ENCODE results near the gene CAMKV.
A peak's percentile ranks its signal among the peaks of the same experiment; 100 is the strongest.

Gene CAMKV

DNA sequence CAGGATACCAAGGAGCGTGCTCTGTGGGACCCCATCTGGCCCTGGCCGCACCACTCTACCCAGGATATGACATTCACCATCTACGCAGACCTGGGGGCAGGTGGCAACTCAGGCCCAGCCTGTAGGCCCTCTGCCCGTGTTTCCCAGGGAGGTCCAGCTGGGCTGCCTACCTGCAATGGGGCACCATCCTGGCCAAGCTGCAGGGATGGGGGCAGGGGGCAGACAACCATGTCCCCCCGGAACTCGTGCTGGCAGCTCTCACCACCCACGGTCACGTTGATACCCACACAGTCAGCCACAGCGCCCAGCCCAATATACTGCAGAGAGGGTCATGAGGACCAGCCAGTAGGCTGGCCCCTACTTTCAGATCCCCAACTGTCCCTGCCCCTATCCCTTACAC, 26.1 kb upstream of the CAMKV start:
- Histone ChIP-seq H2AK5ac (ENCODE audit: low read length, severe bottlenecking) (no peak overlapping the region), H2BK15ac (ENCODE audit: low read depth, poor library complexity, severe bottlenecking) (no peak overlapping the region), H3K36me3 (ENCODE audit: control insufficient read depth in 1 of 2, insufficient read depth in 2 of 2, low read depth in 1 of 2, low read length in 2 of 2) (no peaks in the 10 kb centered on the region), H3K27me3 (ENCODE audit: control insufficient read depth in 1 of 2, insufficient read depth in 1 of 2, low read length in 2 of 2) (peaks cover 7 to 14% of the 10 kb centered on the region in 2 experiments), H2BK5ac (ENCODE audit: low read depth, low read length, poor library complexity, severe bottlenecking) (no peak overlapping the region), H3K9me3 (ENCODE audit: control insufficient read depth, low read length) (no peaks in the 10 kb centered on the region), H3K14ac (ENCODE audit: low read length in 2 of 2) (no peak overlapping the region), H4K8ac (ENCODE audit: low read length) (no peak overlapping the region), H3K4me3 (ENCODE audit: insufficient read depth in 1 of 2, low read depth in 1 of 2, low read length in 2 of 2) (no peak overlapping the region), H3K18ac (ENCODE audit: low read depth in 1 of 2, low read length in 2 of 2) (no peak overlapping the region), H2AFZ (ENCODE audit: low read depth, low read length) (no peak overlapping the region), H3K79me1 (replicated peaks; ENCODE audit: low read length, poor library complexity, severe bottlenecking) (no peaks in the 10 kb centered on the region), H3K9ac (ENCODE audit: low read length) (no peak overlapping the region), H3K4ac (ENCODE audit: low read depth in 1 of 2, low read length in 2 of 2) (no peak overlapping the region), H2BK120ac (ENCODE audit: low read depth, low read length) (no peak overlapping the region), H4K91ac (ENCODE audit: low read length) (peak overlapping the region; percentile 62), H3K27ac (ENCODE audit: low read length, poor library complexity, severe bottlenecking) (no peak overlapping the region), H3K23ac (ENCODE audit: low read length in 2 of 2) (no peak overlapping the region), H2BK12ac (ENCODE audit: low read length in 2 of 2) (no peak overlapping the region), H3K4me1 (ENCODE audit: control insufficient read depth, insufficient read depth, low read depth, low read length) (peaks cover 4% of the 10 kb centered on the region), H3K4me2 (ENCODE audit: low read length, poor library complexity, severe bottlenecking) (no peak overlapping the region)
- 95% methylated on average over 9 of the region's 9 CpGs for WGBS
- DNase-seq = no peak

DNA sequence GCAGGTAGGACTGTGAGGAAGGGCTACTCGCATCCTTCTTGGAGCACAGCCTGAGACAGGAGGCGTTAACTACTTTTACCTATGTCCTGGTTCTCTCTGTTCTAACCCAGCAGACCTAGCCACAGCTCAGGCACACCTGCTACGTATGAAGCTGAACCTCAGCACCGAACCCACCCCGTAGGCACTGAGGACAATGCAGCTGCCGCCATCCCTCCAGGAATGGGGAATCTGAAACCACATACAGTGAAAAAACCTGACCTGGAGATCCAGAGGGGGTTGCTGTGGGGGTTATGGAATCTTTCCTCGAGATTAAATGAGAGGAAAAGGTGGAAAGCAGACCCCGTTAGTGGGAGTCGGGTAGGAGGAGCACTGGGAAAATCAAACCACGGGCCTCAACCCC, 19.6 kb upstream of the CAMKV start:
- H3K79me1 ChIP-seq (replicated peaks; ENCODE audit: low read length, poor library complexity, severe bottlenecking) = no peaks in the 10 kb centered on the region
- no peak overlapping the region for H3K9ac ChIP-seq (ENCODE audit: low read length)
- 83% methylated on average over 10 of the region's 10 CpGs for WGBS
- H2BK5ac ChIP-seq (ENCODE audit: low read depth, low read length, poor library complexity, severe bottlenecking) = no peak overlapping the region
- H3K4me2 ChIP-seq (ENCODE audit: low read length, poor library complexity, severe bottlenecking) = no peak overlapping the region
- no peak overlapping the region for H3K14ac ChIP-seq (ENCODE audit: low read length in 2 of 2)
- H3K4me3 ChIP-seq (ENCODE audit: insufficient read depth in 1 of 2, low read depth in 1 of 2, low read length in 2 of 2) = no peak overlapping the region
- H3K9me3 ChIP-seq (ENCODE audit: control insufficient read depth, low read length) = no peaks in the 10 kb centered on the region
- H2AFZ ChIP-seq (ENCODE audit: low read depth, low read length) = no peak overlapping the region
- H3K27ac ChIP-seq (ENCODE audit: low read length, poor library complexity, severe bottlenecking) = no peak overlapping the region
- no peak overlapping the region for H3K4ac ChIP-seq (ENCODE audit: low read depth in 1 of 2, low read length in 2 of 2)
- H2BK120ac ChIP-seq (ENCODE audit: low read depth, low read length) = no peak overlapping the region
- H2AK5ac ChIP-seq (ENCODE audit: low read length, severe bottlenecking) = no peak overlapping the region
- H3K18ac ChIP-seq (ENCODE audit: low read depth in 1 of 2, low read length in 2 of 2) = no peak overlapping the region
- no peak overlapping the region for H3K23ac ChIP-seq (ENCODE audit: low read length in 2 of 2)
- no peak overlapping the region for H2BK12ac ChIP-seq (ENCODE audit: low read length in 2 of 2)
- no peak overlapping the region for H4K91ac ChIP-seq (ENCODE audit: low read length)
- DNase-seq = no peak
- no peak overlapping the region for H2BK15ac ChIP-seq (ENCODE audit: low read depth, poor library complexity, severe bottlenecking)
- no peak overlapping the region for H4K8ac ChIP-seq (ENCODE audit: low read length)
- H3K36me3 ChIP-seq (ENCODE audit: control insufficient read depth in 1 of 2, insufficient read depth in 2 of 2, low read depth in 1 of 2, low read length in 2 of 2) = no peaks in the 10 kb centered on the region
- peaks cover 0 to 8% of the 10 kb centered on the region in 2 experiments for H3K27me3 ChIP-seq (ENCODE audit: control insufficient read depth in 1 of 2, insufficient read depth in 1 of 2, low read length in 2 of 2)
- H3K4me1 ChIP-seq (ENCODE audit: control insufficient read depth, insufficient read depth, low read depth, low read length) = no peaks in the 10 kb centered on the region

- no peaks in the 10 kb centered on the region for H3K9me3 ChIP-seq (ENCODE audit: control insufficient read depth, low read length)
- H2BK15ac ChIP-seq (ENCODE audit: low read depth, poor library complexity, severe bottlenecking) = no peak overlapping the region
- DNase-seq = no peak
These were observed 17.2 kb upstream of the CAMKV start for GRCh38 chr3:49886922-49887265.

GRCh38 chr3:49883998-49884397, 14.3 kb upstream of the CAMKV start:
- no peak overlapping the region for H2AK5ac ChIP-seq (ENCODE audit: low read length, severe bottlenecking)
- no peaks in the 10 kb centered on the region for H3K36me3 ChIP-seq (ENCODE audit: control insufficient read depth in 1 of 2, insufficient read depth in 2 of 2, low read depth in 1 of 2, low read length in 2 of 2)
- H2BK15ac ChIP-seq (ENCODE audit: low read depth, poor library complexity, severe bottlenecking) = no peak overlapping the region
- H2BK12ac ChIP-seq (ENCODE audit: low read length in 2 of 2) = no peak overlapping the region
- no peaks in the 10 kb centered on the region for H3K79me1 ChIP-seq (replicated peaks; ENCODE audit: low read length, poor library complexity, severe bottlenecking)
- no peak overlapping the region for H4K91ac ChIP-seq (ENCODE audit: low read length)
- no peaks in the 10 kb centered on the region for H3K4me1 ChIP-seq (ENCODE audit: control insufficient read depth, insufficient read depth, low read depth, low read length)
- no peak overlapping the region for H3K9ac ChIP-seq (ENCODE audit: low read length)
- H3K9me3 ChIP-seq (ENCODE audit: control insufficient read depth, low read length) = no peaks in the 10 kb centered on the region
- H3K18ac ChIP-seq (ENCODE audit: low read depth in 1 of 2, low read length in 2 of 2) = no peak overlapping the region
- H3K4me2 ChIP-seq (ENCODE audit: low read length, poor library complexity, severe bottlenecking) = no peak overlapping the region
- no peak overlapping the region for H3K27ac ChIP-seq (ENCODE audit: low read length, poor library complexity, severe bottlenecking)
- 84% methylated on average over 3 of the region's 4 CpGs for WGBS
- H3K23ac ChIP-seq (ENCODE audit: low read length in 2 of 2) = no peak overlapping the region
- DNase-seq = no peak
- H3K4me3 ChIP-seq (ENCODE audit: insufficient read depth in 1 of 2, low read depth in 1 of 2, low read length in 2 of 2) = no peak overlapping the region
- H2AFZ ChIP-seq (ENCODE audit: low read depth, low read length) = no peak overlapping the region
- no peak overlapping the region for H3K14ac ChIP-seq (ENCODE audit: low read length in 2 of 2)
- H3K4ac ChIP-seq (ENCODE audit: low read depth in 1 of 2, low read length in 2 of 2) = no peak overlapping the region
- no peak overlapping the region for H4K8ac ChIP-seq (ENCODE audit: low read length)
- peaks cover 28 to 29% of the 10 kb centered on the region in 2 experiments for H3K27me3 ChIP-seq (ENCODE audit: control insufficient read depth in 1 of 2, insufficient read depth in 1 of 2, low read length in 2 of 2)
- H2BK120ac ChIP-seq (ENCODE audit: low read depth, low read length) = no peak overlapping the region
- H2BK5ac ChIP-seq (ENCODE audit: low read depth, low read length, poor library complexity, severe bottlenecking) = no peak overlapping the region

More at GRCh38 chr3:49886922-49887265, 17.2 kb upstream of the CAMKV start:
- H3K4me2 ChIP-seq (ENCODE audit: low read length, poor library complexity, severe bottlenecking) = no peak overlapping the region
- no peak overlapping the region for H4K8ac ChIP-seq (ENCODE audit: low read length)
- H2AK5ac ChIP-seq (ENCODE audit: low read length, severe bottlenecking) = no peak overlapping the region
- no peak overlapping the region for H3K23ac ChIP-seq (ENCODE audit: low read length in 2 of 2)
- no peak overlapping the region for H3K9ac ChIP-seq (ENCODE audit: low read length)
- H3K27me3 ChIP-seq (ENCODE audit: control insufficient read depth in 1 of 2, insufficient read depth in 1 of 2, low read length in 2 of 2) = peaks cover 11 to 18% of the 10 kb centered on the region in 2 experiments
- no peak overlapping the region for H2BK12ac ChIP-seq (ENCODE audit: low read length in 2 of 2)
- no peak overlapping the region for H4K91ac ChIP-seq (ENCODE audit: low read length)
- no peaks in the 10 kb centered on the region for H3K4me1 ChIP-seq (ENCODE audit: control insufficient read depth, insufficient read depth, low read depth, low read length)
- no peak overlapping the region for H3K18ac ChIP-seq (ENCODE audit: low read depth in 1 of 2, low read length in 2 of 2)
- H3K14ac ChIP-seq (ENCODE audit: low read length in 2 of 2) = no peak overlapping the region
- H3K27ac ChIP-seq (ENCODE audit: low read length, poor library complexity, severe bottlenecking) = no peak overlapping the region
- H2BK5ac ChIP-seq (ENCODE audit: low read depth, low read length, poor library complexity, severe bottlenecking) = no peak overlapping the region
- H3K4me3 ChIP-seq (ENCODE audit: insufficient read depth in 1 of 2, low read depth in 1 of 2, low read length in 2 of 2) = no peak overlapping the region
- H2BK120ac ChIP-seq (ENCODE audit: low read depth, low read length) = no peak overlapping the region
- no peak overlapping the region for H2AFZ ChIP-seq (ENCODE audit: low read depth, low read length)
- no peak overlapping the region for H3K4ac ChIP-seq (ENCODE audit: low read depth in 1 of 2, low read length in 2 of 2)
- H3K79me1 ChIP-seq (replicated peaks; ENCODE audit: low read length, poor library complexity, severe bottlenecking) = no peaks in the 10 kb centered on the region
- no peaks in the 10 kb centered on the region for H3K36me3 ChIP-seq (ENCODE audit: control insufficient read depth in 1 of 2, insufficient read depth in 2 of 2, low read depth in 1 of 2, low read length in 2 of 2)

Data from mesenchymal stem cell (in vitro differentiated cells and primary cell).